A673 (cell line): ENCODE results near the gene FHIT. TPM values are rescaled to one million over a fixed set of nuclear protein-coding genes. Genes with fewer than 3 reads are reported as not detected.

Source experiments
- BruUV-seq: library from RNA; stranded (reverse); fragments of 400-500 nt; replicated peaks from 2 replicates; lab custom pipeline; 2021; lab: Mats Ljungman, UMichigan
- CTCF ChIA-PET: fragments of 300-600 bp; sonication (Branson Sonifier 250); formaldehyde crosslinking; loops from one replicate; lab custom pipeline; 2022; ENCODE audit warnings: antibody characterized with exemption; lab: Charles Lee
- POLR2A ChIA-PET: fragments of 300-600 bp; sonication (Branson Sonifier 250); formaldehyde crosslinking; loops from one replicate; lab custom pipeline; 2022; ENCODE audit warnings: antibody characterized with exemption; ENCODE audit not compliant: low non-redundant PET; lab: Charles Lee
- DNase-seq: peaks from one replicate; pipeline ENCODE4 v3.0.0-alpha.2; 2015; ENCODE audit warnings: low spot score
- H3K27ac ChIP-seq: fragments of 200-600 bp; sonication (generic); 2 replicates; pipeline ENCODE4 v1.5.1; 2016; ENCODE audit warnings: mixed run types, low read depth, mild to moderate bottlenecking, mixed read lengths, antibody characterized with exemption, low read length; ENCODE audit not compliant: poor library complexity, severe bottlenecking
- H3K27me3 ChIP-seq: fragments of 200-600 bp; sonication (generic); replicated peaks from 2 replicates; pipeline ENCODE4 v1.6.1; 2017; ENCODE audit warnings: mixed run types, low read depth, mild to moderate bottlenecking, mixed read lengths, antibody characterized with exemption, low read length; ENCODE audit not compliant: insufficient read depth, poor library complexity
- H3K36me3 ChIP-seq: fragments of 200-600 bp; sonication (generic); 2 replicates; pipeline ENCODE4 v1.6.1; 2016; ENCODE audit warnings: mixed run types, mild to moderate bottlenecking, mixed read lengths, antibody characterized with exemption, low read length; ENCODE audit not compliant: insufficient read depth, poor library complexity, severe bottlenecking
- H3K4me1 ChIP-seq: fragments of 200-600 bp; sonication (generic); 2 replicates; pipeline ENCODE4 v1.6.1; 2017; ENCODE audit warnings: mixed run types, mild to moderate bottlenecking, mixed read lengths, antibody characterized with exemption, low read length; ENCODE audit not compliant: insufficient read depth, poor library complexity, severe bottlenecking
- H3K4me3 ChIP-seq: fragments of 200-600 bp; sonication (generic); 2 replicates; pipeline ENCODE4 v1.5.1; 2016; ENCODE audit warnings: low read depth, mixed run types, mild to moderate bottlenecking, mixed read lengths, low read length; ENCODE audit not compliant: poor library complexity, severe bottlenecking
- H3K9me3 ChIP-seq: fragments of 200-600 bp; sonication (generic); 2 replicates; pipeline ENCODE4 v1.6.1; 2016; ENCODE audit warnings: mixed run types, low read depth, mild to moderate bottlenecking, mixed read lengths, antibody characterized with exemption, low read length; ENCODE audit not compliant: poor library complexity, severe bottlenecking
- CTCF ChIP-seq: fragments of 300-800, 200-600 bp; sonication (generic); conservative IDR thresholded peaks from 2 replicates; pipeline ENCODE4 v1.5.1; 2017; ENCODE audit warnings: low read depth, mild to moderate bottlenecking, antibody characterized with exemption, low read length, moderate library complexity, mixed read lengths
- EZH2 ChIP-seq: fragments of 200-600 bp; sonication (generic); IDR thresholded peaks from 2 replicates; pipeline ENCODE4 v1.6.1; 2017; ENCODE audit warnings: borderline replicate concordance, low read depth, mild to moderate bottlenecking, mixed read lengths, antibody characterized with exemption, low read length; ENCODE audit not compliant: poor library complexity, severe bottlenecking
- intact Hi-C: fragments of 100-400 bp; cut with micrococcal nuclease; formaldehyde crosslinking; loops from one replicate; pipeline ENCODE4 v1.10.0; 2022; ENCODE audit not compliant: unreplicated experiment
- total RNA-seq: library from RNA; stranded (reverse); gene quantifications from 2 replicates; pipeline ENCODE4 v1.2.3, GENCODE V29; 2021

FHIT gene
- total RNA-seq, 1 experiment from 2014 or later, result not detected

DNA sequence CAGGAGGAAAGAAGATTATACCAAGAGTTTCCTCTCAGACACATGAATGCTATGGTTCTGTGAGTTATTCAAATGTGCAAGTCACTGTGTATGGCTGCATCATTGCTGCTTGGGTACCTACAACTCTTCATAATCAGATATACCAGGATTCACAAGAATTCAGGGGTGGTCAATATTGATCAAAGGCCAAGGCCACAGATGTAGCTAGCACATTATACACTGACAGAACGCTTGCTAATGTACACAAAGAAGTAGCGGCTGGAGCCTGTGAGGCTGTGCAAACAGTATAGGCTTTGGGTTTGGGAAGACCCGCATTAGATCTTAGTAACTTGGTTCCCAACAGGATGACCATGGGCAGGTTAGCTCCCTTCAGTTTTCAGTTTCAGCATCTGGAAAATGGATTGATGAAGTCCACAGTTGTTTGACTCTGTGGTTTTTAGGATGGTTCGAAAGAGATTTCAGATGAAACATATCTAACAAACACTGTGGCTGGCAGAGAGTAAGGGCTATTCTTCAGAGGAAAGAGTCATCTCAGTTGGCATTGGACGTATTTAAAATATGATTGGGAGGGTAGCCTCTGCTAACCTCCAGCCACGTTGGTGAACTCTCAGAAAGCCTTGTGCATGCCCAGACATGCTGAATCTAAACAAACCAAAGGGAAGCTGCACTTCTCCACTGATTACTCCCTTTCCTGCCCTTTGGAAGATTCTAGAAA lies 1452.7 kb downstream of the FHIT start:
- TF ChIP-seq EZH2, result no peak
- no peak for TF ChIP-seq CTCF
- POLR2A ChIA-PET, result no interaction called here
- intact Hi-C loops, result no loop called here
- no peaks in the 10 kb centered on the region for H3K4me1 ChIP-seq
- no peaks in the 10 kb centered on the region for H3K36me3 ChIP-seq
- H3K27me3 ChIP-seq, result no peaks in the 10 kb centered on the region
- DNase-seq, result no peak
- no TSS peak for BruUV-seq
- CTCF ChIA-PET, result no interaction called here
- H3K27ac ChIP-seq, result no peak overlapping the region
- no peaks in the 10 kb centered on the region for H3K9me3 ChIP-seq
- no peak overlapping the region for H3K4me3 ChIP-seq

DNA sequence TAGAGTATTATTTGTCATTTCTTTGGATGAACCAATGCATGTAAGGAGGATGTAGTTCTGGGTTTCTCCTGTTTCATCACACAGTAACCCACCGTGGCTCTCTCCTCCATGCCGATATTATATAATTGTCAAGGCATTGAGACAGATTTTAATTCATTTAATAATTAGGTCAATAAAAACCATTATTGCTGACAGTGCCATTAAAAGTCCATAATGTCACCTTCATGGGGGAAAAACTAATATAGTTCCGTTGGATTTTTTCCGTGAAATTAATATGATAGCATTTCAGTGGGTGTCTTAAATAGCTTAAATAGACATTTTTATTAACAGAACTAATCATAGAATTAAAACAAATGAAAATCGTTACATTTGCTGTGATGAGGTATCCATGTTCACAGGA lies 1453.7 kb downstream of the FHIT start:
- CTCF ChIA-PET, result no interaction called here
- intact Hi-C loops, result no loop called here
- BruUV-seq, result no TSS peak

GRCh38 chr3:59796456-59796855 lies 1454.8 kb downstream of the FHIT start:
- no peak overlapping the region for H3K4me3 ChIP-seq
- TF ChIP-seq EZH2, result no peak
- no peak for TF ChIP-seq CTCF
- no peaks in the 10 kb centered on the region for H3K36me3 ChIP-seq
- no TSS peak for BruUV-seq
- no peak overlapping the region for H3K27ac ChIP-seq
- no peaks in the 10 kb centered on the region for H3K9me3 ChIP-seq
- POLR2A ChIA-PET, result no interaction called here
- DNase-seq, result no peak
- H3K4me1 ChIP-seq, result no peaks in the 10 kb centered on the region
- CTCF ChIA-PET, result no interaction called here
- no peaks in the 10 kb centered on the region for H3K27me3 ChIP-seq
- intact Hi-C loops, result no loop called here

More for the DNA sequence above, 1453.7 kb downstream of the FHIT start:
- DNase-seq, result no peak
- Histone ChIP-seq H3K4me3 (no peak overlapping the region), H3K9me3 (no peaks in the 10 kb centered on the region), H3K27me3 (no peaks in the 10 kb centered on the region), H3K4me1 (no peaks in the 10 kb centered on the region), H3K27ac (no peak overlapping the region), H3K36me3 (no peaks in the 10 kb centered on the region)
- POLR2A ChIA-PET, result no interaction called here
- no peak for TF ChIP-seq EZH2

GRCh38 chr3:59795756-59796155 lies 1455.5 kb downstream of the FHIT start:
- intact Hi-C loops, result no loop called here
- Histone ChIP-seq H3K27me3 (no peaks in the 10 kb centered on the region), H3K27ac (no peak overlapping the region), H3K36me3 (no peaks in the 10 kb centered on the region), H3K4me1 (no peaks in the 10 kb centered on the region), H3K9me3 (no peaks in the 10 kb centered on the region), H3K4me3 (no peak overlapping the region)
- TF ChIP-seq CTCF (no peak), EZH2 (no peak)
- BruUV-seq, result no TSS peak
- CTCF ChIA-PET, result no interaction called here
- DNase-seq, result no peak
- POLR2A ChIA-PET, result no interaction called here
